ENCODE data around the gene CD300LF. TPM values are rescaled to one million over a fixed set of nuclear protein-coding genes. Genes with fewer than 3 reads are reported as not detected.
A peak's percentile ranks its signal among the peaks of the same experiment; 100 is the strongest.

Gene CD300LF
- total RNA-seq, 1 donor from 2014 or later: not detected

GRCh38 chr17:74755533-74755932, 42.8 kb upstream of the CD300LF start:
- Mint-ChIP-seq H3K27me3 (ENCODE audit: low read depth) (no peaks in the 10 kb centered on the region), H3K4me1 (ENCODE audit: low read depth) (peaks cover 76% of the 10 kb centered on the region), H3K4me3 (ENCODE audit: unreplicated experiment) (no peak overlapping the region), H3K9me3 (ENCODE audit: low read depth) (no peaks in the 10 kb centered on the region), H3K27ac (ENCODE audit: unreplicated experiment) (no peak overlapping the region), H3K36me3 (ENCODE audit: low read depth) (peaks cover 3% of the 10 kb centered on the region)
- no peak for DNase-seq (ENCODE audit: low spot score)
- no peak for TF ChIP-seq CTCF (IDR thresholded peaks at IDR 0.05)

GRCh38 chr17:74754832-74755231, 42.1 kb upstream of the CD300LF start:
- H3K4me3 Mint-ChIP-seq (ENCODE audit: unreplicated experiment): no peak overlapping the region
- no peak overlapping the region for H3K27ac Mint-ChIP-seq (ENCODE audit: unreplicated experiment)
- no peaks in the 10 kb centered on the region for H3K27me3 Mint-ChIP-seq (ENCODE audit: low read depth)
- peaks cover 3% of the 10 kb centered on the region for H3K36me3 Mint-ChIP-seq (ENCODE audit: low read depth)
- no peak for TF ChIP-seq CTCF (IDR thresholded peaks at IDR 0.05)
- peaks cover 76% of the 10 kb centered on the region for H3K4me1 Mint-ChIP-seq (ENCODE audit: low read depth)
- no peaks in the 10 kb centered on the region for H3K9me3 Mint-ChIP-seq (ENCODE audit: low read depth)
- no peak for DNase-seq (ENCODE audit: low spot score)

DNA sequence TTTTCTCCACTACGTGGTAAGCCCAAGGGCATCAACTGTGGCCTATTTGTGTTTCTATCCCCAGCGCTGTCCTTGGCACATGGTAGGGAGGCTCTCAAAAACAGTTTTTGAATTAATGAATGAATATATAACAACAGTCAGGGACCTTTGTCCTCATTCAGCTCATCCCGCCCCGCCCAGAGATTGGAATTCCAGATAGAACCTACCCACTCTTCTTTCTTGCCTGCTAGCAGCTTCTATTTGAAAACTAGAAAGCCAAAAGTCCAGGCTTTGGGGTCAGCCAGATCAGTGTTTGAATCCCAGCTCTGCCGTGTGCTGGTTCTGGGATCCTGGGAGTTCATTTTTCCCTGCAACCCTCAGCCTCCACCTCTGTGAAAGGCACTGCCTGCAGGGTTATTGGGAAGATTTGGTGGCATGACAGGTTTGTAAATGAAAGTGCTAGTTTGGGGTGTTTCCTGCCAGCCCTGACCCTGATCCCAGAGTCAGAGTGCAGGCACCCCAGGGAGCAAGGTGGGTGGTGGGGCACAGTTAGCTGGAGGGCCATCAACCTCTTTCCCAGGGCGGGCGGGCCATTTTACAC, 40.2 kb upstream of the CD300LF start:
- Mint-ChIP-seq H3K4me3 (ENCODE audit: unreplicated experiment) (no peak overlapping the region), H3K36me3 (ENCODE audit: low read depth) (peaks cover 3% of the 10 kb centered on the region), H3K27ac (ENCODE audit: unreplicated experiment) (peak overlapping the region; percentile 11), H3K27me3 (ENCODE audit: low read depth) (no peaks in the 10 kb centered on the region), H3K4me1 (ENCODE audit: low read depth) (peaks cover 61% of the 10 kb centered on the region), H3K9me3 (ENCODE audit: low read depth) (no peaks in the 10 kb centered on the region)
- no peak for DNase-seq (ENCODE audit: low spot score)
- TF ChIP-seq CTCF (IDR thresholded peaks at IDR 0.05): no peak

DNA sequence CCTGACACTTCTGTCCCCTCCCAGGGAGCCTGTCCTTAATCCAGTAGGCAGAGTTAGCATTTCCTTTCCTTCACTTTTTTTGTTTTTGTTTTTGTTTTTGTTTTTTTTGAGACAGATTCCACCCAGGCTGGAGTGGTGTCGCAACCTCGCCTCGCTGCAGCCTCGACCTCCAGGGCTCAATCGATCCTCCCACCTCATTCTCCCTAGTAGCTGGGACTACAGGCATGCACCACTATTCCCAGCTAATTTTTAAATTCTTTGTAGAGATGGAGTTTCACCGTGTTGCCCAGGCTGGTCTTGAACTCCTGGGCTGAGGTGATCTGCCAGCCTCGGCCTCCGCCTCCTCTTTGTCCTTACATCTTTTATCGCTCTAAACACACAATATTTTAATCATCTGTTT, 39.7 kb upstream of the CD300LF start:
- DNase-seq (ENCODE audit: low spot score): no peak
- H3K4me3 Mint-ChIP-seq (ENCODE audit: unreplicated experiment): peak overlapping the region; percentile 10
- no peak for TF ChIP-seq CTCF (IDR thresholded peaks at IDR 0.05)
- H3K36me3 Mint-ChIP-seq (ENCODE audit: low read depth): peaks cover 3% of the 10 kb centered on the region
- H3K9me3 Mint-ChIP-seq (ENCODE audit: low read depth): no peaks in the 10 kb centered on the region
- peaks cover 58% of the 10 kb centered on the region for H3K4me1 Mint-ChIP-seq (ENCODE audit: low read depth)
- H3K27me3 Mint-ChIP-seq (ENCODE audit: low read depth): no peaks in the 10 kb centered on the region
- H3K27ac Mint-ChIP-seq (ENCODE audit: unreplicated experiment): peak overlapping the region; percentile 11

DNA sequence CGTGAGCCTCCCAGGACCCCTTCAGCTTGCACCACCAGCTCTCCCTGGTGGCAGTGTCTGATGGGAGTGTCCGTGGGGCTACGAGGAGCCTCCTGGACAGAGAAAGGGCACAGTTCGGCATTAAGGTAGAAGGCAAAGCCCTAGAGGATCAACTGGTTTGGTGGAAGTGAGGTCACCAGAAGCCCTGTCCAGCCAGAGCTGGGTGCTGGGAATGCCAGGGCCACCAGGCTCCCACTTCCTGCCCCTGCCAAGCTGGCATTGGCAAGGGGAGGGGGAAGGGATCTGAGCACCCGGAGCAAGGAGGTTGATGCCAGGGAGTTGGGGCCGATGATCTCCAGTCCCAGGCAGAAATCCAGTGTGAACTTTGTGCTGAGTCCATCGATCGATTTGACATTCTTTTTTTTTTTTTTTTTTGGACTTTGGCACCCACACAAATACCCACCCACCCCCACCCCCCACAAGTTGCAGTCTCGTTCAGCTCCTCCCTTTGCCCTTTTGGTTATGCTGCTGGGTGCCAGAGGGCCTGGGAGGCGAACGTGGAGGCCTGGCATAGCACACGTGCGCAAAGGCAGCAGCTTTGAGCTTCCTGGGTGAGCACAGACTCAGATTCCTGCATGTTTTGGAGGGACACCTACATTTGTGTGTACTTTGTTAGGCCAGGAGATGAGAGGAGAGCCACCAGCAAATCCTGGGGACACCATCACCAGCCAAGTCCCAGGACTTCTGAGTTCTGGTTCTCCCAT, 37.8 kb upstream of the CD300LF start:
- TF ChIP-seq CTCF (IDR thresholded peaks at IDR 0.05): no peak
- no peaks in the 10 kb centered on the region for H3K27me3 Mint-ChIP-seq (ENCODE audit: low read depth)
- DNase-seq (ENCODE audit: low spot score): no peak
- peaks cover 55% of the 10 kb centered on the region for H3K4me1 Mint-ChIP-seq (ENCODE audit: low read depth)
- peak overlapping the region; percentile 93 for H3K27ac Mint-ChIP-seq (ENCODE audit: unreplicated experiment)
- peak overlapping the region; percentile 88 for H3K4me3 Mint-ChIP-seq (ENCODE audit: unreplicated experiment)
- H3K9me3 Mint-ChIP-seq (ENCODE audit: low read depth): no peaks in the 10 kb centered on the region
- H3K36me3 Mint-ChIP-seq (ENCODE audit: low read depth): peaks cover 3% of the 10 kb centered on the region
